HL-60 (cell line): Measurements from ENCODE around the gene MALAT1.

Source experiments
- CTCF ChIP-seq: IDR thresholded peaks from one replicate; pipeline ENCODE4 v1.5.1; 2011; ENCODE audit warnings: low read length, control low read depth, inconsistent platforms; ENCODE audit not compliant: insufficient read depth
- GABPA ChIP-seq: IDR thresholded peaks from 2 replicates; pipeline ENCODE4 v1.6.1; 2012; ENCODE audit warnings: low read depth
- SPI1 ChIP-seq: IDR thresholded peaks from 2 replicates; pipeline ENCODE4 v1.6.1; 2012; ENCODE audit warnings: low read depth, mild to moderate bottlenecking, borderline replicate concordance
- TF ChIP-seq, protein P1 (sequence below): IDR thresholded peaks from 2 replicates; pipeline ENCODE4 v1.6.1; 2012; ENCODE audit warnings: low read depth; ENCODE audit not compliant: insufficient replicate concordance

DNA sequence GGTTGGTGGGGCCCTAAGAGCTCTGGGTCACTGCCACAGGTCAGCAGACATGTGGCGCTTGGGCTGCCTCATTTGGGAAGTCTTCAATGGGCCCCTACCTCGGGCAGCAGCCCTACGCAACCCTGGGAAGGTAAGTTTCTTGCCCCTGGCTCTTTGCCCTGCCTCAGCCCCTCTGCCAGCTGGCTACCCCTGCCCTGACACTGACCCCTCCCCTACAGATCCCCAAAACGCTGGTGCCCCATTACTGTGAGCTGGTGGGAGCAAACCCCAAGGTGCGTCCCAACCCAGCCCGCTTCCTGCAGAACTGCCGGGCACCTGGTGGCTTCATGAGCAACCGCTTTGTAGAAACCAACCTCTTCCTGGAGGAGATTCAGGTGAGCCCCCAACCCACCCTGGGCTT is 27.9 kb downstream of the MALAT1 start:
- TF ChIP-seq CTCF (no peak), SPI1 (no peak), GABPA (no peak)
- TF ChIP-seq, protein P1, sequence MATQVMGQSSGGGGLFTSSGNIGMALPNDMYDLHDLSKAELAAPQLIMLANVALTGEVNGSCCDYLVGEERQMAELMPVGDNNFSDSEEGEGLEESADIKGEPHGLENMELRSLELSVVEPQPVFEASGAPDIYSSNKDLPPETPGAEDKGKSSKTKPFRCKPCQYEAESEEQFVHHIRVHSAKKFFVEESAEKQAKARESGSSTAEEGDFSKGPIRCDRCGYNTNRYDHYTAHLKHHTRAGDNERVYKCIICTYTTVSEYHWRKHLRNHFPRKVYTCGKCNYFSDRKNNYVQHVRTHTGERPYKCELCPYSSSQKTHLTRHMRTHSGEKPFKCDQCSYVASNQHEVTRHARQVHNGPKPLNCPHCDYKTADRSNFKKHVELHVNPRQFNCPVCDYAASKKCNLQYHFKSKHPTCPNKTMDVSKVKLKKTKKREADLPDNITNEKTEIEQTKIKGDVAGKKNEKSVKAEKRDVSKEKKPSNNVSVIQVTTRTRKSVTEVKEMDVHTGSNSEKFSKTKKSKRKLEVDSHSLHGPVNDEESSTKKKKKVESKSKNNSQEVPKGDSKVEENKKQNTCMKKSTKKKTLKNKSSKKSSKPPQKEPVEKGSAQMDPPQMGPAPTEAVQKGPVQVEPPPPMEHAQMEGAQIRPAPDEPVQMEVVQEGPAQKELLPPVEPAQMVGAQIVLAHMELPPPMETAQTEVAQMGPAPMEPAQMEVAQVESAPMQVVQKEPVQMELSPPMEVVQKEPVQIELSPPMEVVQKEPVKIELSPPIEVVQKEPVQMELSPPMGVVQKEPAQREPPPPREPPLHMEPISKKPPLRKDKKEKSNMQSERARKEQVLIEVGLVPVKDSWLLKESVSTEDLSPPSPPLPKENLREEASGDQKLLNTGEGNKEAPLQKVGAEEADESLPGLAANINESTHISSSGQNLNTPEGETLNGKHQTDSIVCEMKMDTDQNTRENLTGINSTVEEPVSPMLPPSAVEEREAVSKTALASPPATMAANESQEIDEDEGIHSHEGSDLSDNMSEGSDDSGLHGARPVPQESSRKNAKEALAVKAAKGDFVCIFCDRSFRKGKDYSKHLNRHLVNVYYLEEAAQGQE: no peak
